WTC11 (cell line): ENCODE data around the gene FRMD4A. TPM values are rescaled to one million over a fixed set of nuclear protein-coding genes. Genes with fewer than 3 reads are reported as not detected.

Experiments used
- ATAC-seq: fragments of 200-7000 bp; cut with Tn5 transposase; 2 replicates; pipeline ENCODE4 v1.10.0; 2021; ENCODE audit warnings: mild to moderate bottlenecking, moderate library complexity
- CTCF ChIA-PET: fragments of 300-600 bp; sonication (Branson Sonifier 250); formaldehyde crosslinking; loops from one replicate; lab custom pipeline; 2021; ENCODE audit warnings: antibody characterized with exemption; lab: Charles Lee
- POLR2A ChIA-PET: fragments of 350-600 bp; sonication (Branson Sonifier 250); formaldehyde crosslinking; loops from one replicate; lab custom pipeline; 2021; ENCODE audit warnings: antibody characterized with exemption; lab: Charles Lee
- DNase-seq: peaks from one replicate; pipeline ENCODE4 v3.0.0; 2021; ENCODE audit warnings: low spot score
- H3K27ac Mint-ChIP-seq: 2 replicates; pipeline ENCODE4 v1.8.0; 2021; ENCODE audit warnings: mixed read lengths
- H3K27me3 Mint-ChIP-seq: 2 replicates; pipeline ENCODE4 v1.8.0; 2021; ENCODE audit warnings: low read depth, mild to moderate bottlenecking, moderate library complexity, mixed read lengths
- H3K36me3 Mint-ChIP-seq: 2 replicates; pipeline ENCODE4 v1.8.0; 2021; ENCODE audit warnings: mixed read lengths
- H3K4me1 Mint-ChIP-seq: 2 replicates; pipeline ENCODE4 v1.8.0; 2022; ENCODE audit warnings: mixed read lengths
- H3K4me3 Mint-ChIP-seq: 2 replicates; pipeline ENCODE4 v1.8.0; 2021; ENCODE audit warnings: mild to moderate bottlenecking, moderate library complexity, mixed read lengths
- H3K9me3 Mint-ChIP-seq: 2 replicates; pipeline ENCODE4 v1.8.0; 2021; ENCODE audit warnings: mixed read lengths
- CBFB ChIP-seq: sonication (generic); formaldehyde crosslinking; IDR thresholded peaks from 2 replicates; pipeline ENCODE4 v1.8.1; 2022; ENCODE audit warnings: mild to moderate bottlenecking, low read depth, missing genetic modification reagents
- CREB1 ChIP-seq: sonication (generic); formaldehyde crosslinking; IDR thresholded peaks from 2 replicates; pipeline ENCODE4 v1.8.0; 2023; ENCODE audit warnings: mild to moderate bottlenecking, missing genetic modification reagents
- ETV6 ChIP-seq: sonication (generic); formaldehyde crosslinking; IDR thresholded peaks from 2 replicates; pipeline ENCODE4 v1.8.1; 2022; ENCODE audit warnings: mild to moderate bottlenecking, missing genetic modification reagents
- FOXK1 ChIP-seq: sonication (generic); formaldehyde crosslinking; IDR thresholded peaks from 2 replicates; pipeline ENCODE4 v1.8.0; 2022; ENCODE audit warnings: mild to moderate bottlenecking, moderate library complexity, missing genetic modification reagents
- GABPB1 ChIP-seq: sonication (generic); formaldehyde crosslinking; IDR thresholded peaks from 2 replicates; pipeline ENCODE4 v1.8.1; 2023; ENCODE audit warnings: mild to moderate bottlenecking, missing genetic modification reagents
- IRF2 ChIP-seq: sonication (generic); formaldehyde crosslinking; IDR thresholded peaks from 2 replicates; pipeline ENCODE4 v1.8.0; 2022; ENCODE audit warnings: low read depth, missing genetic modification reagents, borderline replicate concordance
- JUN ChIP-seq: sonication (generic); formaldehyde crosslinking; IDR thresholded peaks from 2 replicates; pipeline ENCODE4 v1.8.0; 2023; ENCODE audit warnings: mild to moderate bottlenecking, missing genetic modification reagents
- KAT7 ChIP-seq: sonication (generic); formaldehyde crosslinking; IDR thresholded peaks from 2 replicates; pipeline ENCODE4 v1.8.1; 2023; ENCODE audit warnings: missing genetic modification reagents, mild to moderate bottlenecking, borderline replicate concordance
- MXD4 ChIP-seq: fragments of 250-450 bp; sonication (Bioruptor Pico); IDR thresholded peaks from 2 replicates; pipeline ENCODE4 v1.8.0; 2021; ENCODE audit warnings: mild to moderate bottlenecking, moderate library complexity, borderline replicate concordance
- NFATC4 ChIP-seq: fragments of 250-450 bp; sonication (Bioruptor Pico); IDR thresholded peaks from 2 replicates; pipeline ENCODE4 v1.9.0; 2021; ENCODE audit warnings: mild to moderate bottlenecking
- NFE2L1 ChIP-seq: sonication (generic); formaldehyde crosslinking; IDR thresholded peaks from 2 replicates; pipeline ENCODE4 v1.8.1; 2023; ENCODE audit warnings: missing genetic modification reagents
- OVOL2 ChIP-seq: fragments of 250-450 bp; sonication (Bioruptor Pico); IDR thresholded peaks from 2 replicates; pipeline ENCODE4 v1.9.0; 2021; ENCODE audit warnings: mild to moderate bottlenecking, borderline replicate concordance
- SMAD4 ChIP-seq: sonication (generic); formaldehyde crosslinking; IDR thresholded peaks from 2 replicates; pipeline ENCODE4 v1.8.0; 2022; ENCODE audit warnings: mild to moderate bottlenecking, missing genetic modification reagents
- SOX15 ChIP-seq: fragments of 250-450 bp; sonication (Bioruptor Pico); IDR thresholded peaks from 2 replicates; pipeline ENCODE4 v1.9.0; 2021; ENCODE audit warnings: mild to moderate bottlenecking
- SP1 ChIP-seq: sonication (generic); formaldehyde crosslinking; conservative IDR thresholded peaks from 2 replicates; pipeline ENCODE4 v1.8.1; 2022; ENCODE audit warnings: missing genetic modification reagents
- ZNF138 ChIP-seq: sonication (generic); formaldehyde crosslinking; conservative IDR thresholded peaks from 2 replicates; pipeline ENCODE4 v1.8.1; 2022; ENCODE audit warnings: mild to moderate bottlenecking, moderate library complexity, missing genetic modification reagents
- ZNF396 ChIP-seq: fragments of 250-450 bp; sonication (Bioruptor Pico); IDR thresholded peaks from 2 replicates; pipeline ENCODE4 v1.8.0; 2021; ENCODE audit warnings: mild to moderate bottlenecking, moderate library complexity, borderline replicate concordance
- ZNF416 ChIP-seq: fragments of 250-450 bp; sonication (Bioruptor Pico); IDR thresholded peaks from 2 replicates; pipeline ENCODE4 v1.9.0; 2021; ENCODE audit warnings: mild to moderate bottlenecking, inconsistent platforms
- total RNA-seq: library from RNA; stranded (reverse); gene quantifications from 3 replicates; pipeline ENCODE4 v1.2.3, GENCODE V29; 2021
- TF ChIP-seq, protein P1 (sequence below): sonication (generic); formaldehyde crosslinking; IDR thresholded peaks from 2 replicates; pipeline ENCODE4 v1.8.1; 2022; ENCODE audit warnings: low read depth, mild to moderate bottlenecking, moderate library complexity, missing genetic modification reagents, borderline replicate concordance
- TF ChIP-seq, protein P2 (sequence below): sonication (generic); formaldehyde crosslinking; IDR thresholded peaks from 2 replicates; pipeline ENCODE4 v1.8.1; 2022; ENCODE audit warnings: mild to moderate bottlenecking, missing genetic modification reagents, moderate library complexity, borderline replicate concordance
- TF ChIP-seq, protein P3 (sequence below): sonication (generic); formaldehyde crosslinking; IDR thresholded peaks from 2 replicates; pipeline ENCODE4 v1.8.0; 2022; ENCODE audit warnings: mild to moderate bottlenecking, missing genetic modification reagents
- TF ChIP-seq, protein P4 (sequence below): fragments of 250-450 bp; sonication (Bioruptor Pico); IDR thresholded peaks from 2 replicates; pipeline ENCODE4 v1.8.0; 2021; ENCODE audit warnings: mild to moderate bottlenecking
- TF ChIP-seq, protein P5 (sequence below): fragments of 250-450 bp; sonication (Bioruptor Pico); IDR thresholded peaks from 2 replicates; pipeline ENCODE4 v1.9.0; 2021; ENCODE audit warnings: mild to moderate bottlenecking, borderline replicate concordance
- TF ChIP-seq, protein P6 (sequence below): sonication (generic); formaldehyde crosslinking; IDR thresholded peaks from 2 replicates; pipeline ENCODE4 v1.8.1; 2023; ENCODE audit warnings: mild to moderate bottlenecking, missing genetic modification reagents, moderate library complexity
- TF ChIP-seq, protein P7 (sequence below): sonication (generic); formaldehyde crosslinking; IDR thresholded peaks from 2 replicates; pipeline ENCODE4 v1.8.1; 2022; ENCODE audit warnings: low read depth, missing genetic modification reagents, borderline replicate concordance

FRMD4A gene
- total RNA-seq, 1 experiment from 2014 or later = 35.5 TPM

DNA sequence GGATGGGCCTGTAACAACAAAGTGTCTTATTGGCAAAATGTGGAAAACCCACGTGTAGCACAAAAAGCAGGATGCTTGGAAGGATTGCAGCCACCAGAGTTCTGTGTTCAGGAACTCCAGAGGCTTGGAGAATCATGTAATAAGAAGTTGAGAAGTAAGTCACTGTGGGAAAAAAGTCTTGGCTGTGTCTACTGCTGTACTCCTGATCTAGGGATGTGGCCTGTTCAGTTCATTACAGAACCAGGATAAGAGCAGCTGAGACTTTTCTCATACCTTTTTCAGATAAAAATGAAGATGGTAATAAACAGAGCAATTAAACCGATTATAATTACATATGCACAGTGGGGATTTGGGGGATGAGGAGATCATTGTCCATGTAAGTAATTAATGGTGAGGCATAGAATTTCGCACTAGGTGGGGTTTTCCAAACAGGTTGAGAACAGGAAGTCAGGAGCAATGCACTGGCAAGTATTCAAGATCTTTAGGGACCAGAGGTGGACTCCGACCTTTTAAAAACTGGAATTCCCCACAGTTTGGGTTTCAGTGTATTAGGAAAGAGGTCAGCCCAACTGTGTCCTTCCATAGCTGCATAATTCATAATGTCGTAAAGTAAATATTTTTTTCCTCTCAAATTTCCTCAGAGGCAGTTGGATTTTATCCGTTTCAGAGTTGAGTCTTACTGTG lies 281.7 kb downstream of the FRMD4A start:
- no peaks in the 10 kb centered on the region for H3K4me1 Mint-ChIP-seq
- peaks cover 18% of the 10 kb centered on the region for H3K9me3 Mint-ChIP-seq
- no peaks in the 10 kb centered on the region for H3K27me3 Mint-ChIP-seq
- POLR2A ChIA-PET = no interaction called here
- H3K27ac Mint-ChIP-seq = no peak overlapping the region
- H3K4me3 Mint-ChIP-seq = no peak overlapping the region
- H3K36me3 Mint-ChIP-seq = peaks cover 3% of the 10 kb centered on the region; the same call in 1 of the 2 replicates
- CTCF ChIA-PET = no interaction called here
- TF ChIP-seq ETV6 (no peak), KAT7 (CRISPR knock-in tag) (no peak), ZNF138 (CRISPR knock-in tag) (no peak), ZNF416 (no peak), IRF2 (no peak), SP1 (CRISPR knock-in tag) (no peak), NFE2L1 (no peak), SOX15 (no peak), ZNF396 (CRISPR knock-in tag) (no peak), NFATC4 (CRISPR knock-in tag) (no peak), JUN (no peak), MXD4 (no peak)
- TF ChIP-seq, protein P1, sequence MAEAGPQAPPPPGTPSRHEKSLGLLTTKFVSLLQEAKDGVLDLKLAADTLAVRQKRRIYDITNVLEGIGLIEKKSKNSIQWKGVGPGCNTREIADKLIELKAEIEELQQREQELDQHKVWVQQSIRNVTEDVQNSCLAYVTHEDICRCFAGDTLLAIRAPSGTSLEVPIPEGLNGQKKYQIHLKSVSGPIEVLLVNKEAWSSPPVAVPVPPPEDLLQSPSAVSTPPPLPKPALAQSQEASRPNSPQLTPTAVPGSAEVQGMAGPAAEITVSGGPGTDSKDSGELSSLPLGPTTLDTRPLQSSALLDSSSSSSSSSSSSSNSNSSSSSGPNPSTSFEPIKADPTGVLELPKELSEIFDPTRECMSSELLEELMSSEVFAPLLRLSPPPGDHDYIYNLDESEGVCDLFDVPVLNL (CRISPR knock-in tag) = no peak
- TF ChIP-seq, protein P2, sequence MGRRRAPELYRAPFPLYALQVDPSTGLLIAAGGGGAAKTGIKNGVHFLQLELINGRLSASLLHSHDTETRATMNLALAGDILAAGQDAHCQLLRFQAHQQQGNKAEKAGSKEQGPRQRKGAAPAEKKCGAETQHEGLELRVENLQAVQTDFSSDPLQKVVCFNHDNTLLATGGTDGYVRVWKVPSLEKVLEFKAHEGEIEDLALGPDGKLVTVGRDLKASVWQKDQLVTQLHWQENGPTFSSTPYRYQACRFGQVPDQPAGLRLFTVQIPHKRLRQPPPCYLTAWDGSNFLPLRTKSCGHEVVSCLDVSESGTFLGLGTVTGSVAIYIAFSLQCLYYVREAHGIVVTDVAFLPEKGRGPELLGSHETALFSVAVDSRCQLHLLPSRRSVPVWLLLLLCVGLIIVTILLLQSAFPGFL (CRISPR knock-in tag) = no peak
- TF ChIP-seq, protein P3, sequence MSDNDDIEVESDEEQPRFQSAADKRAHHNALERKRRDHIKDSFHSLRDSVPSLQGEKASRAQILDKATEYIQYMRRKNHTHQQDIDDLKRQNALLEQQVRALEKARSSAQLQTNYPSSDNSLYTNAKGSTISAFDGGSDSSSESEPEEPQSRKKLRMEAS = no peak
- TF ChIP-seq, protein P4, sequence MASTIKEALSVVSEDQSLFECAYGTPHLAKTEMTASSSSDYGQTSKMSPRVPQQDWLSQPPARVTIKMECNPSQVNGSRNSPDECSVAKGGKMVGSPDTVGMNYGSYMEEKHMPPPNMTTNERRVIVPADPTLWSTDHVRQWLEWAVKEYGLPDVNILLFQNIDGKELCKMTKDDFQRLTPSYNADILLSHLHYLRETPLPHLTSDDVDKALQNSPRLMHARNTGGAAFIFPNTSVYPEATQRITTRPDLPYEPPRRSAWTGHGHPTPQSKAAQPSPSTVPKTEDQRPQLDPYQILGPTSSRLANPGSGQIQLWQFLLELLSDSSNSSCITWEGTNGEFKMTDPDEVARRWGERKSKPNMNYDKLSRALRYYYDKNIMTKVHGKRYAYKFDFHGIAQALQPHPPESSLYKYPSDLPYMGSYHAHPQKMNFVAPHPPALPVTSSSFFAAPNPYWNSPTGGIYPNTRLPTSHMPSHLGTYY (CRISPR knock-in tag) = no peak
- TF ChIP-seq, protein P5, sequence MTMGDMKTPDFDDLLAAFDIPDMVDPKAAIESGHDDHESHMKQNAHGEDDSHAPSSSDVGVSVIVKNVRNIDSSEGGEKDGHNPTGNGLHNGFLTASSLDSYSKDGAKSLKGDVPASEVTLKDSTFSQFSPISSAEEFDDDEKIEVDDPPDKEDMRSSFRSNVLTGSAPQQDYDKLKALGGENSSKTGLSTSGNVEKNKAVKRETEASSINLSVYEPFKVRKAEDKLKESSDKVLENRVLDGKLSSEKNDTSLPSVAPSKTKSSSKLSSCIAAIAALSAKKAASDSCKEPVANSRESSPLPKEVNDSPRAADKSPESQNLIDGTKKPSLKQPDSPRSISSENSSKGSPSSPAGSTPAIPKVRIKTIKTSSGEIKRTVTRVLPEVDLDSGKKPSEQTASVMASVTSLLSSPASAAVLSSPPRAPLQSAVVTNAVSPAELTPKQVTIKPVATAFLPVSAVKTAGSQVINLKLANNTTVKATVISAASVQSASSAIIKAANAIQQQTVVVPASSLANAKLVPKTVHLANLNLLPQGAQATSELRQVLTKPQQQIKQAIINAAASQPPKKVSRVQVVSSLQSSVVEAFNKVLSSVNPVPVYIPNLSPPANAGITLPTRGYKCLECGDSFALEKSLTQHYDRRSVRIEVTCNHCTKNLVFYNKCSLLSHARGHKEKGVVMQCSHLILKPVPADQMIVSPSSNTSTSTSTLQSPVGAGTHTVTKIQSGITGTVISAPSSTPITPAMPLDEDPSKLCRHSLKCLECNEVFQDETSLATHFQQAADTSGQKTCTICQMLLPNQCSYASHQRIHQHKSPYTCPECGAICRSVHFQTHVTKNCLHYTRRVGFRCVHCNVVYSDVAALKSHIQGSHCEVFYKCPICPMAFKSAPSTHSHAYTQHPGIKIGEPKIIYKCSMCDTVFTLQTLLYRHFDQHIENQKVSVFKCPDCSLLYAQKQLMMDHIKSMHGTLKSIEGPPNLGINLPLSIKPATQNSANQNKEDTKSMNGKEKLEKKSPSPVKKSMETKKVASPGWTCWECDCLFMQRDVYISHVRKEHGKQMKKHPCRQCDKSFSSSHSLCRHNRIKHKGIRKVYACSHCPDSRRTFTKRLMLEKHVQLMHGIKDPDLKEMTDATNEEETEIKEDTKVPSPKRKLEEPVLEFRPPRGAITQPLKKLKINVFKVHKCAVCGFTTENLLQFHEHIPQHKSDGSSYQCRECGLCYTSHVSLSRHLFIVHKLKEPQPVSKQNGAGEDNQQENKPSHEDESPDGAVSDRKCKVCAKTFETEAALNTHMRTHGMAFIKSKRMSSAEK (CRISPR knock-in tag) = no peak
- TF ChIP-seq, protein P6, sequence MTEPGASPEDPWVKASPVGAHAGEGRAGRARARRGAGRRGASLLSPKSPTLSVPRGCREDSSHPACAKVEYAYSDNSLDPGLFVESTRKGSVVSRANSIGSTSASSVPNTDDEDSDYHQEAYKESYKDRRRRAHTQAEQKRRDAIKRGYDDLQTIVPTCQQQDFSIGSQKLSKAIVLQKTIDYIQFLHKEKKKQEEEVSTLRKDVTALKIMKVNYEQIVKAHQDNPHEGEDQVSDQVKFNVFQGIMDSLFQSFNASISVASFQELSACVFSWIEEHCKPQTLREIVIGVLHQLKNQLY (CRISPR knock-in tag) = no peak
- TF ChIP-seq, all 79 proteins: peak for 0
- no peak for DNase-seq
- ATAC-seq = no peak

DNA sequence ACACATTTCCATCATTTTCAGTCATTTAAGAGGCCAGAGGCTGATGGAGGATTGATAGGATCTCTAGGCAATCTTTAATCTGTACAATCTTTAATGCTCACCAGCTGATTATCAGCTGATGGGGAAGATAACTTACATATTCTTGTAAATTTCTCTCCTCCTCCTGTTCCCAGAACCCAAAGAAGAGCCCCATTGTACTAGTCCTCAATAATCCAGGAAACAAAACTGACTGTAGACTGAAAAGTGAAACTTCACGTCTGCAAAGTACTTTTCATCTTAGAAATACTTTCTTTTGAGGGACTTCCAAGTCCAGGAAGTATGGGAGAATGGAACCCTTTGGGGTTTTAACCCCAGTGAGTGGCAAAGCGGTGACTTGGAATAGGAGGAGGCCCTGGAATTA lies 283.3 kb downstream of the FRMD4A start:
- ATAC-seq (no peak), DNase-seq (no peak)
- Mint-ChIP-seq H3K4me3 (no peak overlapping the region), H3K4me1 (no peaks in the 10 kb centered on the region), H3K9me3 (peaks cover 7% of the 10 kb centered on the region), H3K27me3 (no peaks in the 10 kb centered on the region), H3K36me3 (no peaks in the 10 kb centered on the region), H3K27ac (no peak overlapping the region)
- CTCF ChIA-PET = no interaction called here
- POLR2A ChIA-PET = no interaction called here
- no peak for TF ChIP-seq GABPB1 (CRISPR knock-in tag)
- no peak for TF ChIP-seq SOX15
- TF ChIP-seq OVOL2 = no peak
- TF ChIP-seq SMAD4 (CRISPR knock-in tag) = no peak
- no peak for TF ChIP-seq FOXK1 (CRISPR knock-in tag)
- no peak for TF ChIP-seq CBFB (CRISPR knock-in tag)
- TF ChIP-seq, protein P3 = no peak
- no peak for TF ChIP-seq CREB1 (CRISPR knock-in tag)
- TF ChIP-seq, protein P1 (CRISPR knock-in tag) = no peak
- no peak for TF ChIP-seq NFE2L1
- TF ChIP-seq, protein P7, sequence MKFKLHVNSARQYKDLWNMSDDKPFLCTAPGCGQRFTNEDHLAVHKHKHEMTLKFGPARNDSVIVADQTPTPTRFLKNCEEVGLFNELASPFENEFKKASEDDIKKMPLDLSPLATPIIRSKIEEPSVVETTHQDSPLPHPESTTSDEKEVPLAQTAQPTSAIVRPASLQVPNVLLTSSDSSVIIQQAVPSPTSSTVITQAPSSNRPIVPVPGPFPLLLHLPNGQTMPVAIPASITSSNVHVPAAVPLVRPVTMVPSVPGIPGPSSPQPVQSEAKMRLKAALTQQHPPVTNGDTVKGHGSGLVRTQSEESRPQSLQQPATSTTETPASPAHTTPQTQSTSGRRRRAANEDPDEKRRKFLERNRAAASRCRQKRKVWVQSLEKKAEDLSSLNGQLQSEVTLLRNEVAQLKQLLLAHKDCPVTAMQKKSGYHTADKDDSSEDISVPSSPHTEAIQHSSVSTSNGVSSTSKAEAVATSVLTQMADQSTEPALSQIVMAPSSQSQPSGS = no peak
